ENCODE results near the gene FGF22. TPM values are rescaled to one million over a fixed set of nuclear protein-coding genes. Genes with fewer than 3 reads are reported as not detected.
"Not testable (repeated sequence)": the region's sequence is repeated elsewhere in the genome, so short reads cannot be mapped to it uniquely, and the experiment has no call there.

Gene FGF22
- total and polyA plus RNA-seq, 7 experiments from 2014 or later: 0.17 to 1.8 (median 0.95) TPM; not detected in 3

DNA sequence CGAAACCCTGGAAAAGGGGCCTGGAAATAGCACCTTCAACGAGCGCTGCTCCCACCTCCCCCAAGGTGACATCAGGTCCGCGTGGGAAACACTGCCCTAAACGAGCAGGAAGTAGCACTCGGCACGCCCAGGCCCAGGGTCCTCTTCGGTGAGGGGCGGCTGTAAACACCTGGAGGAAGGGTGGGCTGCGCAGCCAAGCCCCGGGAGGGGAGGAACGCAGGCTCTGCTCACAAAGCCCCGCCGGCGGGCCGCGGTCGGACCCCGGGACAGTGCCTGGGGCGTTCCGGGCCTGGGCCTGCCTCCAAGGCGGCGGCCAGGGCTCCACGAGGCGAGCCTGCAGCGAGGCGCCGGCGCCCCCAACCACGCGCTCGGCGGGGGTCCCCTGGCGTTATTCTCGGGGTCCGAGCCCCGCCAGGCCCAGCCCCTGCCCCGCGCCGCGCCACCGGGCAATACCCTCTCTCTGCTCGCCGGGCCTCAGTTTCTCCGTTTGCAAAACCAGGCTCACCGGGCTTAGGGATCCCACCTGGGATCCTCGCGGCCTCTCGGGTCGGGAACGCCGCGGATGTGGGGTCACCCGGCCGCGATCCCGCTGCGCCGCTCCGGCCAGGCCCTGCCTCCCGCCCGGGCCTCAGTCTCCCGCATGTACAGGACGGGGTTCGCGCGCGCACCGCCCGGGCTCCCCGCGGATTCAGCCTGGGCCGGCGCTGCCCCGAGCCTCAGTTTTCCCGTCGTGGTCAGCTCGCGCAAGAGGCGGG is 22.7 kb downstream of the FGF22 start:
- H3K36me3 ChIP-seq (ENCODE audit: control insufficient read depth in 2 of 3, insufficient read depth in 3 of 3, low read length in 3 of 3): peaks cover 0 to 35% (median 0%) of the 10 kb centered on the region in 3 experiments
- no peaks in the 10 kb centered on the region for H3K9me3 ChIP-seq (ENCODE audit: control insufficient read depth in 2 of 3, low read length in 3 of 3)
- ChIA-PET CTCF (interaction anchor here (0.8 to 1.2 kb wide), 2 partner anchors 72 to 201 kb away, joined by 4 to 7 read pairs; no protein-coding TSS in a partner anchor), POLR2A (interaction anchor here (0.6 to 1.8 kb wide), 9 partner anchors 16 to 607 kb away, joined by 3 to 11 read pairs (median 5); partner anchors contain the start of genes CDC34, CIRBP and POLRMT)
- H3K27me3 ChIP-seq (ENCODE audit: control insufficient read depth in 2 of 2, insufficient read depth in 2 of 2, low read length in 2 of 2): no peaks in the 10 kb centered on the region
- ATAC-seq (peak; percentile 17), DNase-seq (peak in 8 of 9 donors; percentile 65 to 73 (median 70))
- peak overlapping the region; percentile 93 to 98 (median 97) for H3K27ac Mint-ChIP-seq
- peak overlapping the region; percentile 96 for H3K27ac ChIP-seq (ENCODE audit: low read depth, low read length)
- H3K36me3 Mint-ChIP-seq: peaks cover 0 to 5% (median 0%) of the 10 kb centered on the region in 5 donors
- H3K4me1 ChIP-seq (ENCODE audit: control insufficient read depth in 2 of 2, insufficient read depth in 2 of 2, low read length in 2 of 2): peaks cover 34 to 37% of the 10 kb centered on the region in 2 donors
- H3K9me3 Mint-ChIP-seq: peaks cover 0 to 3% (median 0%) of the 10 kb centered on the region in 11 donors
- H3K4me1 Mint-ChIP-seq: peaks cover 21 to 45% (median 32%) of the 10 kb centered on the region in 7 donors
- intact Hi-C loops (cut with micrococcal nuclease): loop anchor here (5.0 to 10.0 kb wide), 5 partner anchors 90 to 742 kb away; partner anchors contain the start of genes ATP5F1D (in 1 of the 2), BSG (in 1 of the 2), DAZAP1 (in 1 of the 2) and GAMT (in 1 of the 2)
- no peaks in the 10 kb centered on the region for H3K27me3 Mint-ChIP-seq
- H3K4me3 Mint-ChIP-seq: peak overlapping the region; percentile 95 to 99 (median 98)
- peak overlapping the region; percentile 92 for H3K4me3 ChIP-seq (ENCODE audit: low read length)

DNA sequence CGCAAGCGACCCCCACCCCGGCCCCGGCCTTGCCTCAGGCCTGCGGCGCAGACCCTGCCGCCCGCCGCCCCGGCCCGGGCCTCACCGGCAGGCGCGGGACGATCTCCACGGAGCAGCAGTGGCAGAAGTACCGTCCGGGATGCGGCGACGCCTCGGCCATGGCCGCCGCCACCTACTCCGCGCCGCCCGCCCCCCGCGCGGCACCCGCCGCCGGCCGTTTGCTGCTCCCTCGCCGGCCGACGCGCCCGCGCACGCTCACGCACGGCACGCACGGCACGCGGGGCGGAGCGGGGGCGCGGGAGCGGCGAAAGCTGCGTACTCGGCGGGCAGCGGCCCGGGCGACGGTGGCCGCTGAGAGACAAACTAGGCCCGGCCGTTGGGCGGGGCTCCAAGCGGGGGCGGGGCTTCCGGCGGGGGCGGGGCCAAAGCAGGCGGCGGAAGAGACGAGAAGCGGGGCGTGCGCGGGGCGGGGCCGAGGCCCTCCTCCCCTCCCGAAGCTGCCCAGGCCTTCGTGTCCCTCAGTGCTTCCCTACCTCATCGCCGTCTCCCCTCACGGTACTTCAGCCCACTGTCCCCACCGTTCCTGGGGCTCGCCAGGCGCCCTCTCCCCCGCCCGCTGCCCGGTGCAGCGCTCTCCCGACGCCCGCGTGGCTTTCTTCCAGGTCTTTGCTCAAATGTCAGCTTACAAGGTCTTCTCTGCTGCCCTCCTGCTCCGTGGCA is 23.4 kb downstream of the FGF22 start, which contains the start of gene RNF126:
Gene RNF126, minus strand, starts transcription at position 253 of the 720 bp plus-strand sequence. Its CDS starts 93 bp downstream, at position 160.
- peaks cover 0 to 5% (median 0%) of the 10 kb centered on the region in 5 donors for H3K36me3 Mint-ChIP-seq
- DNase-seq (peak; percentile 83 to 92 (median 88)), ATAC-seq (peak; percentile 78)
- H3K4me1 Mint-ChIP-seq: peaks cover 20 to 40% (median 32%) of the 10 kb centered on the region in 7 donors
- no peaks in the 10 kb centered on the region for H3K9me3 ChIP-seq (ENCODE audit: control insufficient read depth in 2 of 3, low read length in 3 of 3)
- ChIA-PET POLR2A (interaction anchor here (0.6 to 1.8 kb wide), 9 partner anchors 16 to 606 kb away, joined by 3 to 11 read pairs (median 5); partner anchors contain the start of genes CDC34, CIRBP and POLRMT), CTCF (interaction anchor here (0.8 to 1.3 kb wide), 3 partner anchors 71 to 200 kb away, joined by 3 to 7 read pairs (median 4); no protein-coding TSS in a partner anchor)
- H3K36me3 ChIP-seq (ENCODE audit: control insufficient read depth in 2 of 3, insufficient read depth in 3 of 3, low read length in 3 of 3): peaks cover 0 to 28% (median 0%) of the 10 kb centered on the region in 3 experiments
- peaks cover 0 to 2% (median 0%) of the 10 kb centered on the region in 5 donors for H3K27me3 Mint-ChIP-seq
- peak within 1 kb of the TSS; percentile 93 to 98 (median 97) for H3K27ac Mint-ChIP-seq
- peak within 1 kb of the TSS; percentile 95 to 99 (median 98) for H3K4me3 Mint-ChIP-seq
- H3K27ac ChIP-seq (ENCODE audit: low read depth, low read length): peak within 1 kb of the TSS; percentile 96
- H3K4me1 ChIP-seq (ENCODE audit: control insufficient read depth in 2 of 2, insufficient read depth in 2 of 2, low read length in 2 of 2): peaks cover 27 to 30% of the 10 kb centered on the region in 2 donors
- intact Hi-C loops (cut with micrococcal nuclease): loop anchor here (1.0 to 10.0 kb wide), 9 partner anchors 17 to 742 kb away; partner anchors contain the start of genes BSG (in 2 of the 2), PTBP1 (in 2 of the 2), ATP5F1D (in 1 of the 2) and CDC34 (in 1 of the 2)
- peaks cover 0 to 3% (median 0%) of the 10 kb centered on the region in 11 donors for H3K9me3 Mint-ChIP-seq
- peak within 1 kb of the TSS; percentile 92 for H3K4me3 ChIP-seq (ENCODE audit: low read length)
- no peaks in the 10 kb centered on the region for H3K27me3 ChIP-seq (ENCODE audit: control insufficient read depth in 2 of 2, insufficient read depth in 2 of 2, low read length in 2 of 2)

DNA sequence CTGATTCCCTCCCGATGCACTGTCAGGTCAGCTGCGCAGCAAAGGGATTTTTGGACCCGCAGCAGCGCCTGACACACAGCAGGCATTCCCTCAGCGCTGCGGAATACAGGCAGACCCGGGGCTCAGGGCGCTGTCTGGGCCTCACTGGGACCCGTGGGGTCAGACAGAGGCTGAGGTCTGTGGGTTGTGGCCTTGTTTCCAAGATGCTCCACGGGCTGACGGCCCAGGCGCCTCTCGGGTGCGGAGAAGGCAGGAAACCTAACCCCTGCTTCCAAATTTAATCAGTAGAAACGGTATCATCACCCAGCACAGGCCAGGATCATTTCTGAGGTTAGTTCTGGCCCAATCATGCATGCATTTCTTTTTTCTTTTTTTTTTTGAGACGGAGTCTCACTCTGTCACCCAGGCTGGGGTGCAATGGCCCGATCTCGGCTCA is 24.0 kb downstream of the FGF22 start:
- peak overlapping the region; percentile 90 for H3K27ac ChIP-seq (ENCODE audit: low read depth, low read length)
- H3K4me1 ChIP-seq (ENCODE audit: control insufficient read depth in 2 of 2, insufficient read depth in 2 of 2, low read length in 2 of 2): peaks cover 21 to 24% of the 10 kb centered on the region in 2 donors
- peaks cover 0 to 22% (median 0%) of the 10 kb centered on the region in 3 experiments for H3K36me3 ChIP-seq (ENCODE audit: control insufficient read depth in 2 of 3, insufficient read depth in 3 of 3, low read length in 3 of 3)
- no peaks in the 10 kb centered on the region for H3K9me3 ChIP-seq (ENCODE audit: control insufficient read depth in 2 of 3, low read length in 3 of 3)
- DNase-seq: no peak
- peaks cover 19 to 37% (median 30%) of the 10 kb centered on the region in 7 donors for H3K4me1 Mint-ChIP-seq
- no peak for ATAC-seq
- H3K27me3 Mint-ChIP-seq: peaks cover 0 to 7% (median 0%) of the 10 kb centered on the region in 5 donors
- H3K36me3 Mint-ChIP-seq: peaks cover 0 to 5% (median 0%) of the 10 kb centered on the region in 5 donors
- peak overlapping the region; percentile 75 to 95 (median 81) for H3K4me3 Mint-ChIP-seq
- H3K27ac Mint-ChIP-seq: peak overlapping the region; percentile 82 to 93 (median 87)
- peaks cover 0 to 3% (median 0%) of the 10 kb centered on the region in 11 donors for H3K9me3 Mint-ChIP-seq
- peak overlapping the region; percentile 53 for H3K4me3 ChIP-seq (ENCODE audit: low read length)
- ChIA-PET CTCF (interaction anchor here (0.8 to 1.3 kb wide), 3 partner anchors 70 to 200 kb away, joined by 3 to 7 read pairs (median 4); no protein-coding TSS in a partner anchor), POLR2A (interaction anchor here (1.0 to 1.8 kb wide), 7 partner anchors 15 to 605 kb away, joined by 3 to 11 read pairs (median 5); partner anchors contain the start of genes CDC34, CIRBP and POLRMT)
- no peaks in the 10 kb centered on the region for H3K27me3 ChIP-seq (ENCODE audit: control insufficient read depth in 2 of 2, insufficient read depth in 2 of 2, low read length in 2 of 2)
- intact Hi-C loops (cut with micrococcal nuclease): loop anchor here (1.0 to 10.0 kb wide), 9 partner anchors 17 to 741 kb away; partner anchors contain the start of genes BSG (in 2 of the 2), PTBP1 (in 2 of the 2), ATP5F1D (in 1 of the 2) and CDC34 (in 1 of the 2)

DNA sequence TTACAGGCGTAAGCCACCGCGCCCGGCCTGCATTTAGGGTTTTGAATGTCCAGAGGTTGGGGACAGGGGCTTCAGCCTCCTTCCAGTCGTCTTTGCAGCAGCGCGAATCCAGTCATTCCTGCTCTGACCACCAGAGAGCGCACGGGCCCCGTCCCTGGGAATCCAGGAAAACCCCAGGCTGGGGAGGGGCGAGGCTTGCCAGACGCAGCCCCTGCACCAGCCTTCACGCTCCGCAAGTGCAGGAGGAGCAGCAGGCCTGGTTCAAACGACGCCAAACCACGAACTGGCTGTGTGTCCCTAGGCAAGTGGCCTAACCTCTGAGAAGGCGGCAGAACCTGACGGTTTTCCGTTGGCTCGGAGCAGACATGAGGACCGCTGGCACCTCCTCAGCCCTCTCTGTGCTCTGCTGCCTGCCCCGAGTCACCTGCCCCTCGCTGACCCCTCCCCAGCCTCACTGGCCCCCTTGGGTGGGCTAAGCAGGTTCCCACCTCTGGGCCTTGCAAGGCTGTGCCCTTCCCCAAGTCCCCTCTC is 25.3 kb downstream of the FGF22 start:
- Mint-ChIP-seq H3K27me3 (peaks cover 0 to 14% (median 0%) of the 10 kb centered on the region in 5 donors), H3K36me3 (peaks cover 0 to 5% (median 0%) of the 10 kb centered on the region in 5 donors), H3K4me3 (peak overlapping the region; percentile 62 to 95 (median 75)), H3K27ac (peak overlapping the region; percentile 34 to 90 (median 86)), H3K9me3 (peaks cover 0 to 6% (median 0%) of the 10 kb centered on the region in 11 donors), H3K4me1 (peaks cover 16 to 31% (median 23%) of the 10 kb centered on the region in 7 donors)
- no peaks in the 10 kb centered on the region for H3K27me3 ChIP-seq (ENCODE audit: control insufficient read depth in 2 of 2, insufficient read depth in 2 of 2, low read length in 2 of 2)
- peak overlapping the region; percentile 31 for H3K27ac ChIP-seq (ENCODE audit: low read depth, low read length)
- H3K4me3 ChIP-seq (ENCODE audit: low read length): peak overlapping the region; percentile 34
- POLR2A ChIA-PET: no interaction called here
- intact Hi-C loops (cut with micrococcal nuclease): loop anchor here (1.0 to 10.0 kb wide), 6 partner anchors 69 to 740 kb away; partner anchors contain the start of genes ATP5F1D (in 1 of the 2), BSG (in 1 of the 2), DAZAP1 (in 1 of the 2) and GAMT (in 1 of the 2)
- CTCF ChIA-PET: interaction anchor here (0.6 to 0.9 kb wide), 2 partner anchors 14 to 23 kb away, joined by 4 to 7 read pairs; no protein-coding TSS in a partner anchor
- H3K4me1 ChIP-seq (ENCODE audit: control insufficient read depth in 2 of 2, insufficient read depth in 2 of 2, low read length in 2 of 2): peaks cover 8 to 12% of the 10 kb centered on the region in 2 donors
- no peaks in the 10 kb centered on the region for H3K9me3 ChIP-seq (ENCODE audit: control insufficient read depth in 2 of 3, low read length in 3 of 3)
- DNase-seq (peak; percentile 66 to 85 (median 75)), ATAC-seq (peak; percentile 39)
- H3K36me3 ChIP-seq (ENCODE audit: control insufficient read depth in 2 of 3, insufficient read depth in 3 of 3, low read length in 3 of 3): peaks cover 0 to 14% (median 0%) of the 10 kb centered on the region in 3 experiments

DNA sequence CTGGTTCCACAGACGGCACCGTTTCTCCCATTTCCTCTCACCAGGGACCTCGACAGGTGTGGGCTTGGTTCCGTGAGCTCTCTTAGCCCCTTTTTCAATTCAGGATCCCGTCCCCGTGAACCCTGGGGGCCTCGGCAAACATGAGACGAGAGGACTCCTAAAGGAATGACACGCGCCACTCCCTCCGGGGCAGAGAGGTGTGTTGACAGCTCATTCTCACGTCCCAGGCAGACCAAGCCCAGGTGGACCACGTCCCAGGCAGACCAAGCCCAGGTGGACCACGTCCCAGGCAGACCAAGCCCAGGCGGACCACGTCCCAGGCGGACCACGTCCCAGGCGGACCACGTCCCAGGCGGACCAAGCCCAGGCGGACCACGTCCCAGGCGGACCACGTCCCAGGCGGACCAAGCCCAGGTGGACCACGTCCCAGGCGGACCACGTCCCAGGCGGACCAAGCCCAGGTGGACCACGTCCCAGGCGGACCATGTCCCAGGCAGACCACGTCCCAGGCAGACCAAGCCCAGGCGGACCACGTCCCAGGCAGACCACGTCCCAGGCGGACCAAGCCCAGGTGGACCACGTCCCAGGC is 27.4 kb downstream of the FGF22 start:
- H3K36me3 ChIP-seq (ENCODE audit: control insufficient read depth in 2 of 3, insufficient read depth in 3 of 3, low read length in 3 of 3); H3K27ac ChIP-seq (ENCODE audit: low read depth, low read length); H3K36me3 Mint-ChIP-seq; H3K27ac Mint-ChIP-seq; H3K9me3 Mint-ChIP-seq; H3K4me1 ChIP-seq (ENCODE audit: control insufficient read depth in 2 of 2, insufficient read depth in 2 of 2, low read length in 2 of 2); H3K4me3 ChIP-seq (ENCODE audit: low read length); H3K9me3 ChIP-seq (ENCODE audit: control insufficient read depth in 2 of 3, low read length in 3 of 3); H3K27me3 ChIP-seq (ENCODE audit: control insufficient read depth in 2 of 2, insufficient read depth in 2 of 2, low read length in 2 of 2); ATAC-seq; DNase-seq; H3K4me3 Mint-ChIP-seq: not testable (repeated sequence)
- intact Hi-C loops (cut with micrococcal nuclease): loop anchor here (10.0 kb wide), 3 partner anchors 238 to 738 kb away; partner anchors contain the start of genes ATP5F1D (in 1 of the 2), DAZAP1 (in 1 of the 2), GAMT (in 1 of the 2) and MIDN (in 1 of the 2)
- ChIA-PET CTCF (interaction anchor here (1.3 kb wide), 1 partner anchor 67 kb away, joined by 6 read pairs; no protein-coding TSS in a partner anchor), POLR2A (interaction anchor here (1.0 to 1.5 kb wide), 2 partner anchors 8 to 13 kb away, joined by 3 to 5 read pairs; no protein-coding TSS in a partner anchor)
- Mint-ChIP-seq H3K4me1 (peaks cover 7 to 19% (median 14%) of the 10 kb centered on the region in 7 donors), H3K27me3 (peaks cover 0 to 14% (median 0%) of the 10 kb centered on the region in 5 donors)
